ENCODE results near the gene GATA5. TPM values are rescaled to one million over a fixed set of nuclear protein-coding genes. Genes with fewer than 3 reads are reported as not detected.

Gene GATA5
- total and polyA plus RNA-seq, 10 donors, result 0.02 to 0.19 (median 0.13) TPM; not detected in 7

GRCh38 chr20:62470001-62470400, 5.8 kb downstream of the GATA5 start:
- 43 to 56% (median 50%) methylated on average over 18 of the region's 18 CpGs for WGBS, 5 donors
- no peak overlapping the region for H3K4me3 ChIP-seq

GRCh38 chr20:62469352-62469751, 6.4 kb downstream of the GATA5 start:
- no peak for DNase-seq
- H3K27ac ChIP-seq, result no peak overlapping the region
- H3K27me3 ChIP-seq (replicated peaks in 1 of 7), result peaks cover 3 to 93% (median 61%) of the 10 kb centered on the region in 7 donors
- intact Hi-C loops (cut with DNase I; ENCODE audit: low total_unique reads), result no loop called here
- no peak overlapping the region for H3K4me3 ChIP-seq
- TF ChIP-seq POLR2AphosphoS5 (IDR thresholded peaks at IDR 0.05), result no peak
- no peak for TF ChIP-seq CTCF (IDR thresholded peaks at IDR 0.05 in 8 of 11, conservative IDR thresholded peaks at IDR 0.05 in 3 of 11)
- TF ChIP-seq POLR2A (IDR thresholded peaks at IDR 0.05), result no peak
- no peaks in the 10 kb centered on the region for H3K9me3 ChIP-seq
- no peaks in the 10 kb centered on the region for H3K36me3 ChIP-seq
- 81 to 85% (median 81%) methylated on average over 17 of the region's 17 CpGs for WGBS, 5 donors
- H3K4me1 ChIP-seq, result peaks cover 0 to 7% (median 4%) of the 10 kb centered on the region in 6 donors

More at GRCh38 chr20:62470001-62470400, 5.8 kb downstream of the GATA5 start:
- TF ChIP-seq POLR2AphosphoS5 (IDR thresholded peaks at IDR 0.05) (no peak), CTCF (IDR thresholded peaks at IDR 0.05 in 8 of 11, conservative IDR thresholded peaks at IDR 0.05 in 3 of 11) (no peak), POLR2A (IDR thresholded peaks at IDR 0.05) (no peak)
- no peak for DNase-seq
- no peaks in the 10 kb centered on the region for H3K9me3 ChIP-seq
- intact Hi-C loops (cut with DNase I; ENCODE audit: low total_unique reads), result no loop called here
- H3K27me3 ChIP-seq (replicated peaks in 1 of 7), result peaks cover 3 to 100% (median 67%) of the 10 kb centered on the region in 7 donors
- H3K27ac ChIP-seq, result no peak overlapping the region
- peaks cover 0 to 14% (median 10%) of the 10 kb centered on the region in 6 donors for H3K4me1 ChIP-seq
- no peaks in the 10 kb centered on the region for H3K36me3 ChIP-seq

- intact Hi-C loops (cut with DNase I; ENCODE audit: low total_unique reads), result no loop called here
- TF ChIP-seq POLR2A (IDR thresholded peaks at IDR 0.05) (no peak), POLR2AphosphoS5 (IDR thresholded peaks at IDR 0.05) (no peak), CTCF (IDR thresholded peaks at IDR 0.05 in 8 of 11, conservative IDR thresholded peaks at IDR 0.05 in 3 of 11) (no peak)
- 71 to 91% (median 82%) methylated on average over 9 to 19 of the region's 19 CpGs for whole genome bisulfite sequencing, 5 donors
- Histone ChIP-seq H3K27ac (no peak overlapping the region), H3K27me3 (replicated peaks in 1 of 7) (peaks cover 0 to 70% (median 37%) of the 10 kb centered on the region in 7 donors), H3K4me3 (no peak overlapping the region), H3K4me1 (no peaks in the 10 kb centered on the region), H3K36me3 (no peaks in the 10 kb centered on the region), H3K9me3 (no peaks in the 10 kb centered on the region)
- no peak for DNase-seq
Observed at GRCh38 chr20:62466806-62467537, 8.8 kb downstream of the GATA5 start.

- no peak for TF ChIP-seq POLR2AphosphoS5 (IDR thresholded peaks at IDR 0.05)
- TF ChIP-seq POLR2A (IDR thresholded peaks at IDR 0.05), result no peak
- TF ChIP-seq CTCF (IDR thresholded peaks at IDR 0.05 in 8 of 11, conservative IDR thresholded peaks at IDR 0.05 in 3 of 11), result no peak
- Histone ChIP-seq H3K9me3 (no peaks in the 10 kb centered on the region), H3K27me3 (replicated peaks in 1 of 7) (peaks cover 0 to 69% (median 33%) of the 10 kb centered on the region in 7 donors), H3K4me3 (no peak overlapping the region), H3K36me3 (no peaks in the 10 kb centered on the region), H3K27ac (no peak overlapping the region), H3K4me1 (no peaks in the 10 kb centered on the region)
- DNase-seq, result no peak
- intact Hi-C loops (cut with DNase I; ENCODE audit: low total_unique reads), result no loop called here
- WGBS, 5 donors, result 80 to 89% (median 83%) methylated on average over 14 to 48 of the region's 48 CpGs
Observed at GRCh38 chr20:62466072-62466760, 9.6 kb downstream of the GATA5 start.

Measured in spleen (tissue), 11 donors.